H1 (cell line): ENCODE measurements around the gene VPS50.

Experiments
- EZH2 ChIP-seq: fragments of 200-600 bp; sonication (generic); IDR thresholded peaks from 2 replicates; pipeline ENCODE4 v1.7.1; 2012; ENCODE audit warnings: low read depth, mild to moderate bottlenecking, moderate library complexity, low read length, inconsistent platforms; ENCODE audit not compliant: severe bottlenecking
- HDAC6 ChIP-seq: IDR thresholded peaks from one replicate; pipeline ENCODE4 v1.7.1; 2012; ENCODE audit warnings: low read depth, mild to moderate bottlenecking, inconsistent platforms, low read length, moderate library complexity
- POLR2AphosphoS5 ChIP-seq: IDR thresholded peaks from 2 replicates; pipeline ENCODE4 v1.6.1; 2011; ENCODE audit warnings: low read depth, low read length
- YY1 ChIP-seq: IDR thresholded peaks from 2 replicates; pipeline ENCODE4 v1.6.1; 2011; ENCODE audit warnings: low read depth, mild to moderate bottlenecking, low read length
- TF ChIP-seq, protein P1 (sequence below), 3 experiments: IDR thresholded peaks; 1 replicate in 2 of 3; 2 replicates in 1 of 3; pipeline versions ENCODE4 v1.5.1 to v1.6.1; 2011; ENCODE audit warnings: low read length in 3 of 3, mild to moderate bottlenecking in 3 of 3, inconsistent platforms in 2 of 3, low read depth in 1 of 3, moderate library complexity in 1 of 3; ENCODE audit not compliant: insufficient read depth in 1 of 3; ENCODE audit errors: control extremely low read depth in 1 of 3

DNA sequence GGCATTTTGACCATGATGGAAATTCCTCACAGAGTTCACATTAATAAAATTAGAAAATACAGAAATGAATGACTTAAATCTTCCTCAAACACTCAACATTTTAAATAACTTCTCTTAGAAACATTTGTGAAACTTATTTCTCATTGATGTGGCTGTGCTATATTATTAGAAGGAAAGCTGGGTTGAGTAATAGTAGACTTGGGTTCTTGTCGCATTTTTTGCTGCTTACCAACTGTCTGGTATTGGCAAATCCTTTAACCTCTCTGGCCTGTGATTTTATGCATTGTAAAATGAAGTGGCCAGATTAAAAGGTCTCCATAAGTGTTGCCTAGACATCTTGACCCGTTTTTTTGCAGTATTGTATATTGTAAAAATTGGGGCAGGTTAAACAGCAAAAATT lies 66.5 kb downstream of the VPS50 start:
- TF ChIP-seq HDAC6 (no peak), POLR2AphosphoS5 (no peak), EZH2 (no peak), YY1 (no peak)
- TF ChIP-seq, protein P1, sequence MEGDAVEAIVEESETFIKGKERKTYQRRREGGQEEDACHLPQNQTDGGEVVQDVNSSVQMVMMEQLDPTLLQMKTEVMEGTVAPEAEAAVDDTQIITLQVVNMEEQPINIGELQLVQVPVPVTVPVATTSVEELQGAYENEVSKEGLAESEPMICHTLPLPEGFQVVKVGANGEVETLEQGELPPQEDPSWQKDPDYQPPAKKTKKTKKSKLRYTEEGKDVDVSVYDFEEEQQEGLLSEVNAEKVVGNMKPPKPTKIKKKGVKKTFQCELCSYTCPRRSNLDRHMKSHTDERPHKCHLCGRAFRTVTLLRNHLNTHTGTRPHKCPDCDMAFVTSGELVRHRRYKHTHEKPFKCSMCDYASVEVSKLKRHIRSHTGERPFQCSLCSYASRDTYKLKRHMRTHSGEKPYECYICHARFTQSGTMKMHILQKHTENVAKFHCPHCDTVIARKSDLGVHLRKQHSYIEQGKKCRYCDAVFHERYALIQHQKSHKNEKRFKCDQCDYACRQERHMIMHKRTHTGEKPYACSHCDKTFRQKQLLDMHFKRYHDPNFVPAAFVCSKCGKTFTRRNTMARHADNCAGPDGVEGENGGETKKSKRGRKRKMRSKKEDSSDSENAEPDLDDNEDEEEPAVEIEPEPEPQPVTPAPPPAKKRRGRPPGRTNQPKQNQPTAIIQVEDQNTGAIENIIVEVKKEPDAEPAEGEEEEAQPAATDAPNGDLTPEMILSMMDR (IDR thresholded peaks at IDR 0.05; ENCODE audit: control extremely low read depth in 1 of 3, insufficient read depth in 1 of 3, low read depth in 1 of 3, low read length in 3 of 3), result no peak
